Gastrocnemius medialis (tissue), 4 donors: Measurements from ENCODE around the gene SIPA1L2. TPM values are rescaled to one million over a fixed set of nuclear protein-coding genes. Genes with fewer than 3 reads are reported as not detected.

Experiments used
- ATAC-seq, 2 donors: fragments of 150-250 bp; one replicate each; pipeline ENCODE4 v1.9.1; 2016
- DNase-seq, 2 donors: peaks; one replicate each; pipeline ENCODE4 v3.0.0-alpha.2; 2019
- H3K27ac ChIP-seq, 4 donors: fragments of 200-600 bp; sonication (generic); 1 replicate in 1 of 4; 2 replicates in 3 of 4; pipeline ENCODE4 v1.5.1; 2016 to 2018; ENCODE audit warnings: mild to moderate bottlenecking in 2 of 4, moderate library complexity in 1 of 4
- H3K27me3 ChIP-seq, 3 donors: fragments of 200-600 bp; sonication (generic) in 2 of 3; 1 replicate in 1 of 3; 2 replicates in 2 of 3; pipeline versions ENCODE4 v1.5.1 to v1.6.0; 2016 to 2019; ENCODE audit warnings: mild to moderate bottlenecking in 1 of 3, moderate library complexity in 1 of 3
- H3K36me3 ChIP-seq, 2 donors: fragments of 200-600 bp; sonication (generic) in 1 of 2; one replicate each; pipeline ENCODE4 v1.5.1; 2017 to 2018
- H3K4me1 ChIP-seq, 2 donors: fragments of 200-600 bp; sonication (generic) in 1 of 2; one replicate each; pipeline ENCODE4 v1.5.1; 2016 to 2017; ENCODE audit warnings: mild to moderate bottlenecking in 2 of 2
- H3K4me3 ChIP-seq, 4 donors: fragments of 200-600 bp; sonication (generic) in 3 of 4; 1 replicate in 1 of 4; 2 replicates in 3 of 4; pipeline ENCODE4 v1.5.1; 2016 to 2019; ENCODE audit warnings: mild to moderate bottlenecking in 2 of 4
- H3K9me3 ChIP-seq, 3 donors: fragments of 200-600 bp; sonication (generic) in 2 of 3; 1 replicate in 1 of 3; 2 replicates in 2 of 3; pipeline ENCODE4 v1.5.1; 2016 to 2019
- CTCF ChIP-seq, 5 experiments: fragments of 450-650 bp in 3 of 5; fragments of 200-600 bp in 2 of 5; sonication (generic) in 2 of 5; IDR thresholded peaks in 4 of 5; conservative IDR thresholded peaks in 1 of 5; 1 replicate in 4 of 5; 2 replicates in 1 of 5; pipeline ENCODE4 v1.5.1; 2016 to 2019; ENCODE audit warnings: antibody characterized with exemption in 5 of 5, mild to moderate bottlenecking in 3 of 5, moderate library complexity in 3 of 5
- POLR2A ChIP-seq, 2 donors: fragments of 450-650 bp; IDR thresholded peaks; one replicate each; pipeline ENCODE4 v1.6.1; 2017; ENCODE audit warnings: antibody characterized with exemption in 2 of 2, mild to moderate bottlenecking in 2 of 2, moderate library complexity in 2 of 2
- in situ Hi-C, 4 donors: fragments of 200-750 bp; cut with MboI; loops; one replicate each; pipeline versions ENCODE4 v1.15.0 to v1.8.0; 2017; ENCODE audit warnings: low sequenced_read_pairs in 4 of 4
- intact Hi-C: fragments of 100-400 bp; cut with DNase I; formaldehyde crosslinking; loops from one replicate; pipeline ENCODE4 v1.15.1; 2023; ENCODE audit warnings: low total_unique reads
- total RNA-seq, 4 donors: library from RNA; depleted of rRNA; stranded (reverse); fragments of >200 nt; gene quantifications; one replicate each; pipeline versions ENCODE4 v1.1.0 to v1.2.3, GENCODE V29; 2016

Gene SIPA1L2
- total RNA-seq, 4 donors from 2014 or later: 3.1 to 22.7 (median 3.9) TPM

- H3K9me3 ChIP-seq: no peaks in the 10 kb centered on the region
- ATAC-seq: no peak
- intact Hi-C loops: loop anchor here (10.0 kb wide), 2 partner anchors 201 to 311 kb away; no protein-coding TSS in a partner anchor
- H3K4me3 ChIP-seq: no peak overlapping the region
- no peaks in the 10 kb centered on the region for H3K27me3 ChIP-seq
- H3K36me3 ChIP-seq: no peaks in the 10 kb centered on the region
- TF ChIP-seq POLR2A (IDR thresholded peaks at IDR 0.05): no peak
- TF ChIP-seq CTCF (IDR thresholded peaks at IDR 0.05 in 4 of 5, conservative IDR thresholded peaks at IDR 0.05 in 1 of 5): no peak
- no peak for DNase-seq
- peaks cover 6 to 18% of the 10 kb centered on the region in 2 donors for H3K4me1 ChIP-seq
- H3K27ac ChIP-seq: no peak overlapping the region
- in situ Hi-C loops: loop anchor here in 3 of 4 donors (10.0 to 25.0 kb wide), 4 partner anchors 337 to 763 kb away; partner anchors contain the start of gene NTPCR (in 2 of the 3)
Observed at GRCh38 chr1:232625319-232625868, 4.5 kb downstream of the SIPA1L2 start.

GRCh38 chr1:232624546-232625281, 5.2 kb downstream of the SIPA1L2 start:
- Histone ChIP-seq H3K4me3 (no peak overlapping the region), H3K36me3 (no peaks in the 10 kb centered on the region), H3K9me3 (no peaks in the 10 kb centered on the region), H3K4me1 (peaks cover 10 to 25% of the 10 kb centered on the region in 2 donors), H3K27me3 (no peaks in the 10 kb centered on the region), H3K27ac (no peak overlapping the region)
- ATAC-seq (no peak), DNase-seq (no peak)
- intact Hi-C loops (loop anchor here (5.0 to 10.0 kb wide), 3 partner anchors 147 to 310 kb away; no protein-coding TSS in a partner anchor), in situ Hi-C loops (loop anchor here (10.0 to 25.0 kb wide), 4 partner anchors 338 to 762 kb away; partner anchors contain the start of gene NTPCR (in 2 of the 4))
- TF ChIP-seq POLR2A (IDR thresholded peaks at IDR 0.05): no peak
- TF ChIP-seq CTCF (IDR thresholded peaks at IDR 0.05 in 4 of 5, conservative IDR thresholded peaks at IDR 0.05 in 1 of 5): no peak

- ATAC-seq (no peak), DNase-seq (no peak)
- Histone ChIP-seq H3K36me3 (no peaks in the 10 kb centered on the region), H3K4me3 (no peak overlapping the region), H3K27me3 (no peaks in the 10 kb centered on the region), H3K4me1 (peaks cover 7 to 16% of the 10 kb centered on the region in 2 donors), H3K9me3 (no peaks in the 10 kb centered on the region), H3K27ac (no peak overlapping the region)
- in situ Hi-C loops: loop anchor here in 3 of 4 donors (10.0 to 25.0 kb wide), 2 partner anchors 748 to 761 kb away; no protein-coding TSS in a partner anchor
- TF ChIP-seq POLR2A (IDR thresholded peaks at IDR 0.05) (no peak), CTCF (IDR thresholded peaks at IDR 0.05 in 4 of 5, conservative IDR thresholded peaks at IDR 0.05 in 1 of 5) (no peak)
- intact Hi-C loops: loop anchor here (5.0 to 10.0 kb wide), 3 partner anchors 146 to 308 kb away; no protein-coding TSS in a partner anchor
Observed at GRCh38 chr1:232622981-232623380, 7.0 kb downstream of the SIPA1L2 start.

- Histone ChIP-seq H3K36me3 (no peaks in the 10 kb centered on the region), H3K4me3 (no peak overlapping the region), H3K4me1 (peaks cover 7 to 14% of the 10 kb centered on the region in 2 donors), H3K27ac (no peak overlapping the region), H3K27me3 (no peaks in the 10 kb centered on the region), H3K9me3 (no peaks in the 10 kb centered on the region)
- intact Hi-C loops: loop anchor here (5.0 to 10.0 kb wide), 3 partner anchors 145 to 308 kb away; no protein-coding TSS in a partner anchor
- in situ Hi-C loops: loop anchor here in 3 of 4 donors (10.0 to 25.0 kb wide), 2 partner anchors 748 to 760 kb away; no protein-coding TSS in a partner anchor
- TF ChIP-seq CTCF (IDR thresholded peaks at IDR 0.05 in 4 of 5, conservative IDR thresholded peaks at IDR 0.05 in 1 of 5): no peak
- no peak for TF ChIP-seq POLR2A (IDR thresholded peaks at IDR 0.05)
- DNase-seq (no peak), ATAC-seq (no peak)
Observed at GRCh38 chr1:232622378-232622777, 7.6 kb downstream of the SIPA1L2 start.
